Measurements from ENCODE around the gene REEP5. TPM values are rescaled to one million over a fixed set of nuclear protein-coding genes. Genes with fewer than 3 reads are reported as not detected.

The REEP5 gene
- total and polyA plus RNA-seq, 9 of the 15 experiments (the other 6 are each of a cell fraction or from before 2014, with no cell fraction given) = 14.7 to 102 (median 36.0) TPM

DNA sequence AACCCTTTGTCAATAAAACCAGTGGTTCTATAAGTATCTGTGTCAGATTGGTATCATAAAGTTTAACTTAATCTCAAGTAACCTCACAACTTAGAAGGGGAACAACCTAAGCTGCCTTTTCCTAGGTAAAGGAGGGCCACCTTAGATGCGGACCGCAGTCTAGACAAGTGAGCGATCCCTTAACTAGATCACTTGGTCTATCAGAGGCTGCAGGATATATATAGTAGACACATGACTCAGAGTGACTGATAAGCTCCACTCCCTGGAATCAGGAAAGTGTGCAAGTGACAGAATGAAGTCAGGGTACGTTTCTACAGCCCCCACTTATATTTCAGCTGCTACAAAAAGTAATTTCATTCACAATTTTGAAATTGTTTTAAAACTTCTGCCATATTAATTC lies 7.4 kb downstream of the REEP5 start (continued):
- TF ChIP-seq CC2D1A (IDR thresholded peaks at IDR 0.05) (peak; percentile 98), ZNF766 (CRISPR knock-in tag; conservative IDR thresholded peaks at IDR 0.05) (no peak), NCOA2 (IDR thresholded peaks at IDR 0.05; ENCODE audit: partially characterized antibody in 2 of 2) (no peak), SRSF3 (IDR thresholded peaks at IDR 0.05; ENCODE audit: insufficient read depth, low read length) (no peak), GTF2F1 (IDR thresholded peaks at IDR 0.05; ENCODE audit: low read depth, low read length) (no peak), MAFG (tag; conservative IDR thresholded peaks at IDR 0.05) (no peak), ZFPM2 (CRISPR knock-in tag; IDR thresholded peaks at IDR 0.05) (no peak), POLR2A (conservative IDR thresholded peaks at IDR 0.05) (no peak), BRF1 (IDR thresholded peaks at IDR 0.05; ENCODE audit: borderline replicate concordance, extremely low read depth, insufficient read length) (no peak), SP1 (CRISPR knock-in tag; IDR thresholded peaks at IDR 0.05) (no peak), PML (IDR thresholded peaks at IDR 0.05; ENCODE audit: low read length) (no peak), PHF8 (IDR thresholded peaks at IDR 0.05; ENCODE audit: borderline replicate concordance, low read length) (no peak), TEAD4 (IDR thresholded peaks at IDR 0.05; ENCODE audit: low read length) (peak; percentile 33; the same call in 1 of the 2 replicates), TEAD4 (CRISPR knock-in tag; IDR thresholded peaks at IDR 0.05; ENCODE audit: borderline replicate concordance) (no peak), TBL1XR1 (IDR thresholded peaks at IDR 0.05; ENCODE audit: low read length in 2 of 2) (peak in 1 of 2 experiments; percentile 73; a peak in 1 of 4 replicates)
- TF ChIP-seq, protein P1, sequence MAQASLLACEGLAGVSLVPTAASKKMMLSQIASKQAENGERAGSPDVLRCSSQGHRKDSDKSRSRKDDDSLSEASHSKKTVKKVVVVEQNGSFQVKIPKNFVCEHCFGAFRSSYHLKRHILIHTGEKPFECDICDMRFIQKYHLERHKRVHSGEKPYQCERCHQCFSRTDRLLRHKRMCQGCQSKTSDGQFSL (CRISPR knock-in tag; IDR thresholded peaks at IDR 0.05) = no peak
- TF ChIP-seq, protein P1 (tag; IDR thresholded peaks at IDR 0.05) = no peak
- TF ChIP-seq, protein P2, sequence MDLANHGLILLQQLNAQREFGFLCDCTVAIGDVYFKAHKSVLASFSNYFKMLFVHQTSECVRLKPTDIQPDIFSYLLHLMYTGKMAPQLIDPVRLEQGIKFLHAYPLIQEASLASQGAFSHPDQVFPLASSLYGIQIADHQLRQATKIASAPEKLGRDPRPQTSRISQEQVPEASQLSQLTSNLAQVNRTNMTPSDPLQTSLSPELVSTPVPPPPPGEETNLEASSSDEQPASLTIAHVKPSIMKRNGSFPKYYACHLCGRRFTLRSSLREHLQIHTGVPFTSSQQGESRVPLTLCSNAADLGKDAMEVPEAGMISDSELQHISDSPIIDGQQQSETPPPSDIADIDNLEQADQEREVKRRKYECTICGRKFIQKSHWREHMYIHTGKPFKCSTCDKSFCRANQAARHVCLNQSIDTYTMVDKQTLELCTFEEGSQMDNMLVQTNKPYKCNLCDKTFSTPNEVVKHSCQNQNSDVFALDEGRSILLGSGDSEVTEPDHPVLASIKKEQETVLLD (IDR thresholded peaks at IDR 0.05) = no peak
- TF ChIP-seq, protein P3, sequence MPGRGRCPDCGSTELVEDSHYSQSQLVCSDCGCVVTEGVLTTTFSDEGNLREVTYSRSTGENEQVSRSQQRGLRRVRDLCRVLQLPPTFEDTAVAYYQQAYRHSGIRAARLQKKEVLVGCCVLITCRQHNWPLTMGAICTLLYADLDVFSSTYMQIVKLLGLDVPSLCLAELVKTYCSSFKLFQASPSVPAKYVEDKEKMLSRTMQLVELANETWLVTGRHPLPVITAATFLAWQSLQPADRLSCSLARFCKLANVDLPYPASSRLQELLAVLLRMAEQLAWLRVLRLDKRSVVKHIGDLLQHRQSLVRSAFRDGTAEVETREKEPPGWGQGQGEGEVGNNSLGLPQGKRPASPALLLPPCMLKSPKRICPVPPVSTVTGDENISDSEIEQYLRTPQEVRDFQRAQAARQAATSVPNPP (IDR thresholded peaks at IDR 0.05; ENCODE audit: borderline replicate concordance, insufficient read depth, insufficient read length) = no peak
